ENCODE results near the gene C16orf46. TPM values are rescaled to one million over a fixed set of nuclear protein-coding genes. Genes with fewer than 3 reads are reported as not detected.

The C16orf46 gene
- total and polyA plus RNA-seq, 12 donors, result 0.17 to 6.0 (median 0.59) TPM; not detected in 3

- TF ChIP-seq CTCF (IDR thresholded peaks at IDR 0.05), result no peak
- no peak for TF ChIP-seq POLR2A (IDR thresholded peaks at IDR 0.05)
- no peak overlapping the region for H3K4me3 ChIP-seq
- WGBS, 4 donors, result 79 to 94% (median 88%) methylated on average over 1 of the region's 1 CpG
- H3K27me3 ChIP-seq, result no peaks in the 10 kb centered on the region
- H3K4me1 ChIP-seq (replicated peaks in 1 of 2), result no peaks in the 10 kb centered on the region
- H3K9me3 ChIP-seq (replicated peaks in 1 of 3), result no peaks in the 10 kb centered on the region
- H3K36me3 ChIP-seq (replicated peaks in 1 of 2), result no peaks in the 10 kb centered on the region
- DNase-seq, result no peak
- intact Hi-C loops (cut with DNase I), result no loop called here
- H3K27ac ChIP-seq, result no peak overlapping the region
Observed at GRCh38 chr16:81105946-81106345, 28.9 kb upstream of the C16orf46 start.

DNA sequence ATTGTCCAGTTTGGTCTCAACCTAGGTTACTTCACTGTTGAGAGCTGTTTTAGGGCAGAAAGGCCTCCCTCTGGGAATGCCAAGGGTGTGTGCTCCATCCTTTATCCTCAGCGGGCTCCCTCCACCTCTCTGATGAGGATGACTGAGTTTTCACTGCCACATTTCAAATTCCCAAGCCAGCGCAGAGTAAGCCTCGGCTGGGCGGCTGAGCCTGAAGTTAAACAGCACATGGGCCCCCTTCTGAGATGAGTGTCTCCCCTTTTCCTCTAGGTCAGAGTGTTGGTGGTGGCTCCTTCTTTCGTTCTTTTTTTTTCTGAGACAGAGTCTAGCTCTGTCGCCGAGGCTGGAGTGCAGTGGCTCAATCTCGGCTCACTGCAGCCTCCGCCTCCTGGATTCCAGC lies 24.7 kb upstream of the C16orf46 start:
- Histone ChIP-seq H3K4me1 (replicated peaks in 1 of 2) (peaks cover 0 to 2% of the 10 kb centered on the region in 2 donors), H3K27me3 (no peaks in the 10 kb centered on the region), H3K9me3 (replicated peaks in 1 of 3) (no peaks in the 10 kb centered on the region), H3K4me3 (no peak overlapping the region), H3K36me3 (replicated peaks in 1 of 2) (no peaks in the 10 kb centered on the region), H3K27ac (no peak overlapping the region)
- no peak for DNase-seq
- TF ChIP-seq CTCF (IDR thresholded peaks at IDR 0.05) (no peak), POLR2A (IDR thresholded peaks at IDR 0.05) (no peak)
- WGBS, 4 donors, result 87 to 90% (median 89%) methylated on average over 9 of the region's 9 CpGs
- intact Hi-C loops (cut with DNase I), result no loop called here

DNA sequence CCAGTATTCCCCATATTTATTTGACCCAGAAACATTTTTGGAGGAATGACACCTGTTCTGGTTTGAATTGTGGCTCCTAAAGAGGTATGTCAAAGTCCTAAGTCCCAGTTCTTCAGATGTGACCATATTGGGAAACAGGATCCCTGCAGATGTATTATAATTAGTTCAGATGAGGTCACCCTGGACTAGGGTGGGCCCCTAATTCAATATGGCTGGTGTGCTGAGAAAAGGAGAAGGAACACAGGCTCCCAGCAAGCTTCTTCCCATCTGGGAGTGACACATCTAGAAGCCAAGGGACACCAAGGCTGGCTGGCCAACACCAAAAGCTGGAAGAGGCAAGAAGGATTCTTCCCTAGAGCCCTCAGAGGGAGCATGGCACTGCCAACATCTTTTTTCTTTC lies 22.9 kb upstream of the C16orf46 start:
- Histone ChIP-seq H3K4me3 (no peak overlapping the region), H3K36me3 (replicated peaks in 1 of 2) (no peaks in the 10 kb centered on the region), H3K27me3 (no peaks in the 10 kb centered on the region), H3K9me3 (replicated peaks in 1 of 3) (no peaks in the 10 kb centered on the region), H3K27ac (no peak overlapping the region), H3K4me1 (replicated peaks in 1 of 2) (peaks cover 2 to 4% of the 10 kb centered on the region in 2 donors)
- DNase-seq, result no peak
- no peak for TF ChIP-seq CTCF (IDR thresholded peaks at IDR 0.05)
- no peak for TF ChIP-seq POLR2A (IDR thresholded peaks at IDR 0.05)
- intact Hi-C loops (cut with DNase I), result loop anchor here in 1 of 2 donors (10.0 kb wide), 1 partner anchor 65 kb away; the partner anchor contains the start of gene ATMIN

GRCh38 chr16:81097230-81097629 lies 20.2 kb upstream of the C16orf46 start:
- H3K4me1 ChIP-seq (replicated peaks in 1 of 2), result peaks cover 4% of the 10 kb centered on the region in 2 donors
- H3K9me3 ChIP-seq (replicated peaks in 1 of 3), result no peaks in the 10 kb centered on the region
- no peak overlapping the region for H3K4me3 ChIP-seq
- no peaks in the 10 kb centered on the region for H3K27me3 ChIP-seq
- intact Hi-C loops (cut with DNase I), result loop anchor here in 1 of 2 donors (10.0 kb wide), 1 partner anchor 62 kb away; the partner anchor contains the start of gene ATMIN
- 91 to 96% (median 94%) methylated on average over 6 of the region's 6 CpGs for WGBS, 4 donors
- no peaks in the 10 kb centered on the region for H3K36me3 ChIP-seq (replicated peaks in 1 of 2)
- TF ChIP-seq POLR2A (IDR thresholded peaks at IDR 0.05) (no peak), CTCF (IDR thresholded peaks at IDR 0.05) (no peak)
- no peak for DNase-seq
- H3K27ac ChIP-seq, result no peak overlapping the region
